ENCODE measurements around the gene KRT25. TPM values are rescaled to one million over a fixed set of nuclear protein-coding genes. Genes with fewer than 3 reads are reported as not detected.
A peak's percentile ranks its signal among the peaks of the same experiment; 100 is the strongest.

Gene KRT25
- total RNA-seq, 1 donor from 2014 or later: not detected

DNA sequence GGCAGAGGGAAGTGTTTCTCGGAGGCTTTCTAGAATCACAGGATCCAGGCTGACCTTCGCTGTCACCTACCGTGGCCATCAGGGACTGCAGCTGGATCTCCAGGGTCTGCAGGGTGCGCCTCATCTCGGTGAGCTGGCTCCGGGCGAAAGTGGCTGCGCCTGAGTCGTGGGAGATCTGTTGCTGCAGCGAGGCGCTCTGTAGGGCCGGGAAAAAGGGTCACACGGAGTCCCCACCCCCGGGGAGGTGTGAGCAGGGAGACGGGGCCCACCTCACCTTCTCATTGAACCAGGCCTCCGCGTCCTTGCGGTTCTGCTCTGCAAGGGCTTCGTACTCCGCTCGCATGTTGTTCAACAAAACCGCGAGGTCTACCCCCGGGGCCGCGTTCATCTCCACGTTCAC, 41.7 kb upstream of the KRT25 start:
- Mint-ChIP-seq H3K9me3 (no peaks in the 10 kb centered on the region), H3K4me1 (no peaks in the 10 kb centered on the region), H3K27me3 (ENCODE audit: low read depth) (peaks cover 48% of the 10 kb centered on the region), H3K27ac (ENCODE audit: unreplicated experiment) (no peak overlapping the region), H3K4me3 (no peak overlapping the region), H3K36me3 (ENCODE audit: low read depth) (no peaks in the 10 kb centered on the region)
- no peak for DNase-seq (ENCODE audit: low read depth, low spot score)
- TF ChIP-seq, protein P1, sequence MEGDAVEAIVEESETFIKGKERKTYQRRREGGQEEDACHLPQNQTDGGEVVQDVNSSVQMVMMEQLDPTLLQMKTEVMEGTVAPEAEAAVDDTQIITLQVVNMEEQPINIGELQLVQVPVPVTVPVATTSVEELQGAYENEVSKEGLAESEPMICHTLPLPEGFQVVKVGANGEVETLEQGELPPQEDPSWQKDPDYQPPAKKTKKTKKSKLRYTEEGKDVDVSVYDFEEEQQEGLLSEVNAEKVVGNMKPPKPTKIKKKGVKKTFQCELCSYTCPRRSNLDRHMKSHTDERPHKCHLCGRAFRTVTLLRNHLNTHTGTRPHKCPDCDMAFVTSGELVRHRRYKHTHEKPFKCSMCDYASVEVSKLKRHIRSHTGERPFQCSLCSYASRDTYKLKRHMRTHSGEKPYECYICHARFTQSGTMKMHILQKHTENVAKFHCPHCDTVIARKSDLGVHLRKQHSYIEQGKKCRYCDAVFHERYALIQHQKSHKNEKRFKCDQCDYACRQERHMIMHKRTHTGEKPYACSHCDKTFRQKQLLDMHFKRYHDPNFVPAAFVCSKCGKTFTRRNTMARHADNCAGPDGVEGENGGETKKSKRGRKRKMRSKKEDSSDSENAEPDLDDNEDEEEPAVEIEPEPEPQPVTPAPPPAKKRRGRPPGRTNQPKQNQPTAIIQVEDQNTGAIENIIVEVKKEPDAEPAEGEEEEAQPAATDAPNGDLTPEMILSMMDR (conservative IDR thresholded peaks at IDR 0.05): no peak

DNA sequence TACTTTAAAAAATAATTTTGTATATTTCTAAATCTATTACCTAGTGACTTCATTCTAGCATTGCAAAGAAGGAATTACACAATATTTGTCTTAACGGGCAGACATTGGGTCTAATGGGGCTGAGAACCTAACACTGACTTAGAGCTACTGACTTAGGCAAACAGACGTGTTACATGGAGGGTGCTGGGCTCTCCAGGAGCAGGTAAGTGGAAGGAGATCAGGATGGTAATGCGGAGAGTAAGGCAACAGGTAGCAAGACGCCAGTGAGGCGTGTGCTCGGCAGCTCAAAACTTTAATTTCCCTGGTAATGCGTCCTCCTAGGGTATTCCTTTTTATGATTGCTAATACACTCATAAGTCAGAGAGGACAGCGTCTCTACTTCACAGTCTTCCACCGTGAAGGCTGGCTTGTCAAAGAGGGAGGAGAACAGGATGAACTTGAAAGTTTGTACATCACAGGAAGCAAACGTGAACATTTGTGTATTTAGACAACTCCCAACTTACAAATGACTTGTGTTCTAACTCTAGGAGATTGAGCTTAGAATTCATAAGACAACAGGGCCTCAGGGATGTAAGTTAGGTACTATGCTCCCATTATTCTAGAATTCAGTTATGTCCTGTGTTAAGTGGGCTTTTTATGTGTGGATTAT, 40.0 kb upstream of the KRT25 start:
- DNase-seq (ENCODE audit: low read depth, low spot score): no peak
- TF ChIP-seq, protein P1 (conservative IDR thresholded peaks at IDR 0.05): no peak
- Mint-ChIP-seq H3K9me3 (no peaks in the 10 kb centered on the region), H3K27me3 (ENCODE audit: low read depth) (peaks cover 50% of the 10 kb centered on the region), H3K36me3 (ENCODE audit: low read depth) (no peaks in the 10 kb centered on the region), H3K27ac (ENCODE audit: unreplicated experiment) (no peak overlapping the region), H3K4me1 (no peaks in the 10 kb centered on the region), H3K4me3 (no peak overlapping the region)

DNA sequence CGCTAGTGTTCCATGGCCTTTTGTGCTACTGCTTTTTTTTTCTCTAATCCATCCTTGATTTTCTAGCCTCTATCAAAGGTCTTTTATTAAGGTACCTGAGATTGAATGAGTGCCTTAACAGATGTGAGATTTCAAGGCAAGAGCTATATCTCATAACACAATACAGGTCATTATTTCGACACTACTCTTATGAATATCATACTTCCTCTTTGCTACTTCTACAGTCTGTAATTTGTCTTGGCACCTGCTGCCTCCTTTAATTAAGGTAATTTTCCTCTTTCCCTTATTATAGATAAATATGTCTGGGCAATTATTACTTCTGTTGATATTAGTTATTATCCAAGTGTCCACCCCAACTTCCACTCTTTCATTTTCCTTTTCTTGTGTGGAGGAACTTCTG, 39.3 kb upstream of the KRT25 start:
- peaks cover 50% of the 10 kb centered on the region for H3K27me3 Mint-ChIP-seq (ENCODE audit: low read depth)
- no peak overlapping the region for H3K4me3 Mint-ChIP-seq
- no peak overlapping the region for H3K27ac Mint-ChIP-seq (ENCODE audit: unreplicated experiment)
- TF ChIP-seq, protein P1 (conservative IDR thresholded peaks at IDR 0.05): no peak
- no peaks in the 10 kb centered on the region for H3K36me3 Mint-ChIP-seq (ENCODE audit: low read depth)
- no peaks in the 10 kb centered on the region for H3K9me3 Mint-ChIP-seq
- H3K4me1 Mint-ChIP-seq: no peaks in the 10 kb centered on the region
- DNase-seq (ENCODE audit: low read depth, low spot score): no peak

DNA sequence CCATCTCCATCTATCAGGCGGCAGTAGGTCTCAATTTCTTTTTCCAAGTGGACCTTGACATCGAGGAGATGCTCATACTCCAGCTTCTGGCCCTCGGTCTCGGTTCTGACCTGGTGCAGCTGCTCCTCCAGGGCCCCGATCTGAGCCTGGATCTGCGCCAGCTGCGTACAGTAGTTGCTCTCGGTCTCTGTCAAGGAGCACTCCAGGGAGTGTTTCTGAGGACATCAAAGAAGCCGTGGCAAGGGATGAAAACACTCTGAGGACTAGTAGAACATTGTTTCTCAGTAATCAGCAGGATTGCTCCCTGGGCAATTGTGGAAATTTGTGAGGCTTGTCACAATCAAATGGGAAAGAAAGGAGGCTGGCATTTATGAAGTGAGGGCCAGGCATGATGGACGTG, 38.7 kb upstream of the KRT25 start:
- TF ChIP-seq, protein P1 (conservative IDR thresholded peaks at IDR 0.05): no peak
- Mint-ChIP-seq H3K36me3 (ENCODE audit: low read depth) (no peaks in the 10 kb centered on the region), H3K4me1 (no peaks in the 10 kb centered on the region), H3K4me3 (no peak overlapping the region), H3K9me3 (no peaks in the 10 kb centered on the region), H3K27ac (ENCODE audit: unreplicated experiment) (no peak overlapping the region), H3K27me3 (ENCODE audit: low read depth) (peaks cover 50% of the 10 kb centered on the region)
- no peak for DNase-seq (ENCODE audit: low read depth, low spot score)

DNA sequence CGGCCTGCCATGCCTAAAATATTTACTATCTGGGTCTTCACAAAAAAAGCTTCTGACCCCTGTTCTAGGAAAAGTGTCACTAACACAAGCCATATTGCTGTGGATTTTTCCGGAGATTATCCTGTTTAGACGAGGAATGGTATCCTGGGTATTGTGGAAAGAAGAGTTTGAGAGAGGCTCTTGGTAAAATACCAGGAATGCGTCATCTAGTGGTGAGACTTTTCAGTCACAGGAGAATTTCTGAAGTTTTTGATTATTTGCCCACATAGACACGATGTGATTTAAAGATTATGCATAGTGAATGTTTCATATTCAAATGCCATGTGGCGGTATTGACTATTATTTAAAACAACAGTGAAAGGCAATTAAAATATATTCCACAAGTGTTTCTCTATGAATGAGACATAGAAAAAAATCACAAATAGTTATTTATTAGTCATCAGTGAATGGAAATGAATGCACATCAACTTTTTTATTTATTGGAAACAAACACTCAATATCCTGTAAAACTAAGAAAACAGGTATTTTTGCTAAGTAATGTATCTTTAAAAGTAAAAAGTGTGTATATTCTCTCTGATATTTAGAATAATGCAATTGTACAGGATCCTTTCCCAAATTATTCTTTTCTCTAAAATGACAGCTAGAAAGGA, 36.8 kb upstream of the KRT25 start:
- no peak overlapping the region for H3K27ac Mint-ChIP-seq (ENCODE audit: unreplicated experiment)
- H3K36me3 Mint-ChIP-seq (ENCODE audit: low read depth): no peaks in the 10 kb centered on the region
- H3K4me1 Mint-ChIP-seq: no peaks in the 10 kb centered on the region
- peaks cover 39% of the 10 kb centered on the region for H3K27me3 Mint-ChIP-seq (ENCODE audit: low read depth)
- no peak overlapping the region for H3K4me3 Mint-ChIP-seq
- no peak for DNase-seq (ENCODE audit: low read depth, low spot score)
- no peaks in the 10 kb centered on the region for H3K9me3 Mint-ChIP-seq
- TF ChIP-seq, protein P1 (conservative IDR thresholded peaks at IDR 0.05): peak; percentile 68

Data from neural crest cell (in vitro differentiated cells).